ENCODE measurements around the gene SULT1A2.
"Not testable (repeated sequence)": the region's sequence is repeated elsewhere in the genome, so short reads cannot be mapped to it uniquely, and the experiment has no call there.

- not testable (repeated sequence) for TF ChIP-seq CTCF, POLR2A (IDR thresholded peaks at IDR 0.05)
Observed at GRCh38 chr16:28614561-28614960, 17.7 kb upstream of the SULT1A2 start.

All from body of pancreas (tissue), 4 donors.